HG03095 (cell line): ENCODE results near the gene JAM3.
"Not testable (repeated sequence)": the region's sequence is repeated elsewhere in the genome, so short reads cannot be mapped to it uniquely, and the experiment has no call there.

Experiments used
- ATAC-seq: cut with Tn5 transposase; IDR thresholded peaks from one replicate; pipeline ENCODE4 v1.9.1; 2021; ENCODE audit warnings: moderate library complexity; ENCODE audit not compliant: unreplicated experiment

The JAM3 gene

DNA sequence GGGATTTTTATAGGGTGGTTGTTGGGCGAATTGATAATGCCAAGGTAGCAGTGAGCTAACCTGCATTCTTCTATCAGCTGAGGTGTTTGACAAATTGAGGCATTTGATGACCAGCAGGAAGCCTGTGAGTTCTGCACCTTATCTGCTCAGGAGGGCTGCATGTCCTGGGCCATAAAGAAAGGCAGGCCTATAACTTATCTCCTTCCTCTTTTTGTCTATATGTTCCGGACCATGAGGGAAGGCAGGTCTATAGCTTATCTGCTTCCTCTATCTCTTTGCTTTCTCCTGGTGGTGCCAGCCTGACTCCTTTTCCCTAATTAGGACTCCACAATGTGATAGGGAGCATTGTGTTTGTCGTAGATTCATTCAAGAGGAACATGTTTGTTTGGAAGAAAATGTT, 8.6 kb upstream of the JAM3 start:
- ATAC-seq, result no peak

DNA sequence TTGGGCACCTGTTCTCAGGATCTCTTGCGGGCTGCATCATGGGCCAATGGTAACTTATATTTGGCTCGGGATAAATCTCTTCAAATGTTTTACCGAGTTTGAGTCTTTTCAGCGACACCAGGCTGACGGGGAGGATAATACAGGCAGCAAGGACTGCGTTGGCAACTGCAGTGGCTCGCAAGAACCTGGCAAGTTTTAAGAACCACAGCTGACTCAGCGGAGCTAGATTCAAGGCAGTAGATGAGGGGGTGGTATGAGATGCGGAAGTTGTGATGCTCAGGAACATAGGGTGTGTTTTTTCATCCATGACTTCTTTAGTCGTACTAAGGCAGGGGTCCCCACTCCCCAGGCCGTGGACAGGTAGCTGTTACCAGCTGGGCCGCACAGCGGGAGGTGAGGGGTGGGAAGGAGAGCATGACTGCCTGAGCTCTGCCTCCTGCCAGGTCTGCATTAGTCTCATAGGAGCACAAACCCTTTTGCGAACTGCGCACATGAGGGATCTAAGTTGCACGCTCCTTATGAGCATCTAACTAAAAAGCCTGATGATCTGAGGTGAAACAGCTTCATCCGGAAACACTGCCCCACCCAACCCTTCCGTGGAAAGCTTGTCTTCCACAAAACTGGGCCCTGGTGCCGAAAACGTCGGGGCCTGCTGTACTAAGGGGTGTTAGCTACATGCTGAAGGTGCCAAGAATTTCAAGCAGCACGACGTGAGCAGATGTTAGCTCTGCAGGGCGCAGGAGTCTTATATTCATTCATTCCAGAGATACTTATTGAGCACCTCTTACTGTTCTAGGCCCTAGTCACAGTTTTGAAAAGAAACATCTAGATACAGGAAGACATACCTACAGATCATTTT, 6.4 kb upstream of the JAM3 start:
- no peak for ATAC-seq

GRCh38 chr11:134063124-134063495, 5.8 kb upstream of the JAM3 start:
- ATAC-seq, result no peak

- ATAC-seq, result no peak
Observed at GRCh38 chr11:134063991-134064747, 4.7 kb upstream of the JAM3 start.

DNA sequence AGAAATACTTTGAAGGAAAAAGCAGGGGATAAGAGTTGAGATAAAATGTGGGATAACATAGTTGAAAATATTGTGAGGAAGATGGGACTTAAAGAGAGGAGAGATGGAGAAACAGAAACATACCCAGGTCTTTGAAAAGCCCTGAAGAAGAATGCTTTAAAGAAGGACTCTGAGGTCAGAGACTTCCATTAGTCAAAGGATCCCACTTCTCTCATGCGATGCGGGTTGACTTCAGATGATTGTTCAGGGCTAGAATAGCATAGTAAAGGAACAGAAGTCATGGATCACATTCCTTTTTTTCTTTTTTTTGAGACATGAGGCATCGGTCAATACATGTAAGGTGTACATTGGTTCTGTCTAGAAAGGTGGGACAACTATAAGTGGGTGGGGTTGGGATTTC, 3.5 kb upstream of the JAM3 start:
- ATAC-seq, result no peak

- ATAC-seq, result no peak
Observed at GRCh38 chr11:134066943-134067885, 1.7 kb upstream of the JAM3 start.

DNA sequence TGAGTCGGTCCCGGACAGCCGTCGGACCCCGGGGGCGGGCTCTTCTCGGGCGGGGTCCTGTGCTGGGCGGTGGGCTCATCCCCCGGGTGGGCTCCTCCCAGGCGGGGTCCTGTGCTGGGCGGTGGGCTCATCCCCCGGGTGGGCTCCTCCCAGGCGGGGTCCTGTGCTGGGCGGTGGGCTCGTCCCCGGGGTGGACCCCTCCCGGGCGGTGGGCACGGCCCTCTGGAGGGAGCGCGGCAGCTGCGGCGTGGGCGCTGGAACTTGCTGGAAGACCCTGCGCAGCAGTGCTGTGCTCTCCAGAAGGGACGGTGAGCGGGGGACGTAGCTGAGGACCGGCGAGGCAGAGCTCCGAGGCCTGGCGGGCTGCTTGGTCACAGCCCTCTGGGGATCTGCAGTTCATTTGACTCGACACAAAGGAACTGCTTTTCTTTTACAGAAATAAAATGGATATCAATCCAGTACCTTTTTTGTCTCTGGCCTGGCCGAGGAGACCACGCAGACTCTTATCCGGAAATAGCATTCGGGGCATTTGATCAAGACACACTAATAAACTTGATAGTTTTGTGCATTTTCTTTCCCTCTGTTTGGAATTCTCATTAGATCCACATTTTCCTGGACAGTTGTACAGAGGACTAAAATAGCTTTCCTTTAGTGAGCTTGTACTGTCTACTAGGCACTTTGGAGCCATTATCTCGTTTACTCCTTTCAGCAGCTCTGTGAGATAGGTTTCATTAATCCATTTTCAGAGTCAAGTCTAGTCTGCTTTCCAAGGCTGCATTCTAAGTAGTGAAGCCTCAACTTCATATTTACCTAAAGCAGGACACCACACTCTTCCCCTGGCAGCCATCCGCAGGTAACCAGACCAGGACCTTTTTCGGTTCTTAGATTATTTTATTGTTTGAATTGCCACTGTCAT, 812 bp downstream of the JAM3 start:
- no peak for ATAC-seq

- no peak for ATAC-seq
Observed at GRCh38 chr11:134070342-134070845, 1.5 kb downstream of the JAM3 start.

DNA sequence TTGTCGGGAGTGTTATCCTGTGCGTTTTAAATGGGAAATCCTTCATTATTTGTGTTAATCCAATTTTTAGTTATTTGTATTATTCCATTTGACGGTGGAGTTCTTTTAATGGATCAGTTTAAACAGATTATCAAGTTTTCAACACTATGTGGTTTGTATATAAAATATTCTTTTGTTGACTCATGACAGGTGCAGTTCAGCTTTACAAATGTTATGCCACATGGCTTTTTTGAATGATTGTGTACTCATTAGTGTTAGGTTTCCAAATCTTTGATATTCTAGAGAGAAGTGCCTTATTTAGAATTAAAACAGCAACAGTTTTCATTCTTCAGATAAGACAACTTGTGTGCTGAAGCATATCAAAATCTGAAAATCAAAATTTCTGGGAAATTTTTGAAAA, 2.4 kb downstream of the JAM3 start:
- no peak for ATAC-seq

- ATAC-seq, result no peak
Observed at GRCh38 chr11:134071766-134072402, 3.0 kb downstream of the JAM3 start.

GRCh38 chr11:134072844-134073243, 4.0 kb downstream of the JAM3 start:
- peak; percentile 65 for ATAC-seq

DNA sequence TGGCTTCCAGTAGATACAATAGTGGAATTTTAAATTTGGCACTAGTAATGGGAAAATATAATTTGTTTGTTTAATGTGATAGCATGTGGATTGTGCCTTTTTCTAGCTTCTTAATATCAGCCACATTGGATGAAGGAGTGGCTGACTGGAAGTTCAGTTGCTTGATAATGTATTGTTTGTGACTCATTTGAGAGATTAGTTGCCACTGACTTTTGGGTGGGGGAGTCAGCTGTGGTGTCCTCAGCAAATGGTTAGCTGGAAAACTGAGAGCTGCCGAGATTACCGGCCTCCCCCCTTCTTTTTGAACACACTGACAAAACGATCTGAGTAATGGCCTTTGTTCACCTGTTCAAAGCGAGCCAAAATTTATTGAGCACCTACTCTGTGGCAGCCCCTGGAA, 5.5 kb downstream of the JAM3 start:
- no peak for ATAC-seq

GRCh38 chr11:134074766-134075165, 5.9 kb downstream of the JAM3 start:
- no peak for ATAC-seq

- ATAC-seq, result no peak
Observed at GRCh38 chr11:134079317-134079716, 10.4 kb downstream of the JAM3 start.

- not testable (repeated sequence) for ATAC-seq
Observed at GRCh38 chr11:134081258-134081657, 12.4 kb downstream of the JAM3 start.

- no peak for ATAC-seq
Observed at GRCh38 chr11:134082990-134083389, 14.1 kb downstream of the JAM3 start.

GRCh38 chr11:134086376-134086775, 17.5 kb downstream of the JAM3 start:
- ATAC-seq, result no peak

GRCh38 chr11:134092006-134092405, 23.1 kb downstream of the JAM3 start:
- ATAC-seq, result not testable (repeated sequence)

GRCh38 chr11:134097166-134097565, 28.3 kb downstream of the JAM3 start:
- no peak for ATAC-seq
